HG03039 (cell line): ENCODE measurements around the gene EDEM1.
"Not testable (repeated sequence)": the region's sequence is repeated elsewhere in the genome, so short reads cannot be mapped to it uniquely, and the experiment has no call there.

Experiments
- ATAC-seq: cut with Tn5 transposase; IDR thresholded peaks from one replicate; pipeline ENCODE4 v1.9.1; 2021; ENCODE audit warnings: mild to moderate bottlenecking, moderate library complexity; ENCODE audit not compliant: unreplicated experiment

The EDEM1 gene

GRCh38 chr3:5170975-5171374 is 16.5 kb upstream of the EDEM1 start:
- no peak for ATAC-seq

DNA sequence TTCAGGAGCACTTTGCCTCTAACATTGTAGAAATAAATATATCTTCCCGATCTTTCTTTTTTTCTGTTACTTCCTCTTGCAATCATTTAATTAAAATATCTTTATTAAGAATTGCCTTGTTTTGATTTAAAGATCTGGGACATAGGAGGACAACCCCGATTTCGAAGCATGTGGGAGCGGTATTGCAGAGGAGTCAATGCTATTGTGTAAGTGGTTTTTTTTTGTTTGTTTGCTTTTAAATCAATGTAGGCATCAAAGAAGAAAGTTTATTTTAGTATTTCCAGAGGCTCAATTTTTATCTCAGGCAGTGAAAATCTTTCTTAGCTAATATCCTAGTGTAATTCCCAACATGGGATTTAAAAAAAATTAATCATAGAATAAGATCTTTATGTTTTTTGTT is 15.5 kb upstream of the EDEM1 start:
- ATAC-seq = no peak

DNA sequence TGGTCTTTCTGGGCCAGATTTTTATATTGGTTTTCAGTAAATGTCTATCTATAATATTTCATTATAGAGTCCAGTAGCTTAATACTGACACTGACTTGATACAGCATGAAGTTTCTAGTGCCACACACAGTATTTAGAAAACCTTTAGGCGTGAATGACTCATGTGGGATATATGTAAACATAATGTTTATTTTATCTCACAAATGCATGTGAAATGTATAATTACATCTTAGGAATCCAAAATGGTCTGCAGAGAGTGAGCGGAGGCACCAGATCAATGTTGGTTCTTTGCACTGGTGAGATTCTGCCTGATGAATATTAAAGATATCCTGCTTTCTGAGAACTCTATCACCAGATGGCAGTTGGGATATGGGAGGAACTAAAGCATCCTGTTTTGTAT is 8.5 kb upstream of the EDEM1 start:
- ATAC-seq = not testable (repeated sequence)

GRCh38 chr3:5181469-5182141 is 5.9 kb upstream of the EDEM1 start:
- ATAC-seq = peak; percentile 51

- ATAC-seq = not testable (repeated sequence)
Measured at GRCh38 chr3:5183714-5184113, 3.8 kb upstream of the EDEM1 start.

DNA sequence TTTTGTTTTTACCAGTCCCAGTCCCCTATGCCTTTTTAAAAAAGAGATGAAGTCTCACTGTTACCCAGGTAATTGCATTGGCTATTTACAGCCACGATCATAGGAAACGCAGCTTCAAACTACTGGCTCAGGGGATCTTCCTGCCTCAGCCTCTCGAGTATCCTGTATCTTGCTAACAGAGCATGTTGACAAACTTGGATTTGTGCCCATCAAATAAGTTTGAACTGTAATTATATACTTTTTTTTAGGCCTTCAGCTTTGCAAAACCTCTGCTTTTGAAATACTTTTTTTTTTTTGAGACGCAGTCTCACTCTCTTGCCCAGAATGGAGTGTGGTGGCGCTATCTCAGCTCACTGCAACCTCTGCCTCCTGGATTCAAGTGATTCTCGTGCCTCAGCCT is 3.0 kb upstream of the EDEM1 start:
- no peak for ATAC-seq

DNA sequence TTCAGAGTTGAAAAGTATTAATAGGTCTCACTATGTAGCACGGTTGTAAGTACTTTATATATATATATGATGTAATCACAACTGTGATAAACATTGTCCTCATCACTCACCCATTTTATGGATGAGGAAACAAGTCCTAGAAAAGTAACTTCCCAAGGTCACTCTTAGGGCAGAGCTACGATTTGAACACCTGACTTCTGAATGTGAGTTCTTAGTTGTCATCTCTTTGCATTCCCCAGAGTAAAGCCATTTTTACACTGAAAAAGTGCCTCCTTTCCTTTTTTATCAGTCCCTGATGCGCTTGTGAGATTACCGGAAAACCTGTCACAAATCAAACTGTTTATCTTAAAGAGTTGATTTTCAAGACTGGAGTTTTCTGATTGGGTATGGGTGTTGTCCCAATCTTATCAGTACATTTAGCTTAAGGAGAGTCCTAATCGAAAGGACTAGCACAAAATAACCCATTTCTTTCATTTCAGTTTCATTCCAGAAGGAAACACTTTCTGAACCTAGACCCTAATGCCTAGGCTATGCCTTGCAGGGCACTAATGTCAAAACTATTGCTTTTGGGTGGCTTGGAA is 2.3 kb upstream of the EDEM1 start:
- no peak for ATAC-seq

DNA sequence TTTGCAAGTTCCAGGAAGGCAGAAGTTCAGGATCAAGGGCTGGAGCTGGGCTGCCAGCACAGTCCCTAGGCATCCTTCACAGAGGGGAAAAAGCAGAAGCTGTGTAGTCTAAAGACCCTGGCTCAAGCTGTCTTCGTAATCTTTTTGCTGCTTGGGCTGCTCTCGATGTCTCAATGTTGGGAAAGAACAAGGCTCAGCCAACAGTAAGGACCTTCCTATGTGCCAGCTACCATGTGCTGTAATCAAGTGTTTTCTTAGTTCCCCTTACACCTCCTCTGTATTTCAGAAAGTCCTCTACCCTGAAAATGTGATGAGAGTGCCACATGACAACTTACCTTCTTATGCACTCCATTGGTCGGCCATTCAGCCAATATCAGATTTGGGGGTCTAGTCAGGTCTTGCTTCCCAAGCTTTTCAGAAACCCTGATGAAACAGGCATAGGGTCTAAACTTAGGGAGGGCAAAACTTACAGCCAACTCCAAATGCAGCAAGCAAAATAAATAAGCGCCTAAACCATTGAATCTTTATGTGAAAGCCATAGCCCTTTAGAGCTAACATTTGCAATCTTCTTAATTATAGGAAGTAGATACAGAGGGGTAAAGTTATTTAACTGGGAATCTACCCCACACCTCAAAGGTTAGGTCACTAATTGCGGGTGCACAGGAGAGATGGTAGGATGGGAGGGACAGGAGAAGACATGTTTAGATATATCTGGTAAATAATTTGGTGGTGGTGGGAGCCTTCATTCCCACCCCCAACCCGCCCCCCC is 1.2 kb upstream of the EDEM1 start:
- ATAC-seq = no peak

GRCh38 chr3:5186858-5187155 is 700 bp upstream of the EDEM1 start:
- ATAC-seq = no peak

GRCh38 chr3:5187920-5188418 is 462 bp downstream of the EDEM1 start:
- peak; percentile 12 for ATAC-seq

- ATAC-seq = no peak
Measured at GRCh38 chr3:5188419-5189221, 1.1 kb downstream of the EDEM1 start.

DNA sequence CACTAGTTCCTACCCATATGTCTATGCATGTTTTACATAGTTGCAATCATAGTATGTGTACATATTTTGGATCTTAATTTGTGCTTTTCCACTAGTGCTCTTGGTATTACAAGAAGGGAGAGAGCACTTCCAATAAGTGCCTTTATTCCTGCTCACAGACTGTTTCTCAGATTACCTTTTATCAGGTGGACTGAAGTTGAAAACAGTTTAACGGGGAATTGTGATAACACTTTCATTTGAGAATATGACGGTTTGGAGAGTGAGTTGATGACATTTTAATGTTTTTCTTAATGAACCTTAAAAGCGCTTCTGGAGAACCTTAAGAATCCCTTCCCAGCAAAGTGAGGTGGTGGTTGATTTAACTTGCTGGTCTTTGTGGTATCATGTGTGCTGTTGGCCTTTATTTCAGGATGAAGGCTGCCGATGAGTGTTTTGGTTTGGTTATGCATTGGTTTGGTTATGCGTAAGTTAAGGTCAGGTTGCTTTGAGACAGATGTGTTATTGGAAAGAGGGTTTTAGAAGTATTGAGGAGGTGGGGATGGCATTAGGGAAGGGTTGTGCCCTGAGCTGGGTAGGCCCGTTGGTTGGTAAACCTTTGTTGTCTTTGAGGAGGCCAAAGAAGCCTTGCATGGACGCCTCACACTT is 2.8 kb downstream of the EDEM1 start:
- ATAC-seq = no peak

DNA sequence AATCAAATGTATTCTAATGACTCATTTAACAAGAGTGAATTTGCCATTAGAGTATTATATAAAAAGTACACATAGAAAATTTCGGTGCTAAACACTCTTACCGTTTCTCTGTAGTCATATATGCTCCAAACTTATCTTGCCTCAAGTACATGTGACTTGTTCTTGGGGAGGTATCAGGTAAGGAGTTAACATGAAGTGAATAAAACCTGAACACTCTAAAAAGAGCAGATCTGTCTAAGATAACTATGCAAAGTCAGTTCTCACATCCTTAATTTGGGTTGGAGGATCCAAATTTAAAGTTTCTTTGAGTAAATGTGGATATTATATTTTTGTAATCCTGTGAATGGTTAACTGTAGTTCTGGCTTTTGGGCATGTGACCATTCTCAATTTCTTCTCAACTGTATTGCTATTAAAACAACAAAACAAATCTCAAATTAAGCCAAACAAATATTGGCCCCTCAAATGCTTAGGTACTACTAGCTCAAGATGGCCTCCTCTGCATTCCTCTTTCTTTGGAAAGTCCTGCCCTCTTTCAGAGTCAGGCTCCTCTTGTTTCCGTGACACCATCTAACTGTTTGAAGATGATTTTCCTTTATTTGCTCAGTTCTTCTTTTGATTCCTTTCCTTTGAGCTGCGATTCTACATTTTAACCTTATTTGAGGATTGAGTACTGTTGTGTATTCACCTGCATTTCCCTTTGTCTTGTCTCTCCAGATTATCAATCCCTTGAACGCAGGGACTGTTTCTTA is 4.2 kb downstream of the EDEM1 start:
- no peak for ATAC-seq

GRCh38 chr3:5192571-5193365 is 5.3 kb downstream of the EDEM1 start:
- ATAC-seq = no peak

DNA sequence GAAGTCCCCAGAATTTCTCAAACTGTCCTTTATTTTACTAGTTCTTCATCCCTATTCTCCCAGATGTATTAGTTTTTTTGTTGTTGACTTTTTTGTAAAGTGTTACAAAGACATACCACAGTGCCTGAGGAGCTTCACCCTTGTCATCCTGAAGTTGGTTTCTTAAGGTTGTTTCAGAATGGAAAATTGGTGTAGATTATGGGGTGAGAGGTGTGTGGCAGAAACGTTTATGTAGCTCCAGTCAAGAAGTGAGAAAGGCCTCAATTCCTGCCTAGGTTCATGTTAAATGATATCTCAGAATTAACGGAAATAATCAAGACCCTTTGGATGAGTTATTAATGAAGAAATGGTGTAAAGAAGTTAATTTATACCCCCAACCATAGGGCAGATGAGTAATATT is 6.8 kb downstream of the EDEM1 start:
- ATAC-seq = no peak

DNA sequence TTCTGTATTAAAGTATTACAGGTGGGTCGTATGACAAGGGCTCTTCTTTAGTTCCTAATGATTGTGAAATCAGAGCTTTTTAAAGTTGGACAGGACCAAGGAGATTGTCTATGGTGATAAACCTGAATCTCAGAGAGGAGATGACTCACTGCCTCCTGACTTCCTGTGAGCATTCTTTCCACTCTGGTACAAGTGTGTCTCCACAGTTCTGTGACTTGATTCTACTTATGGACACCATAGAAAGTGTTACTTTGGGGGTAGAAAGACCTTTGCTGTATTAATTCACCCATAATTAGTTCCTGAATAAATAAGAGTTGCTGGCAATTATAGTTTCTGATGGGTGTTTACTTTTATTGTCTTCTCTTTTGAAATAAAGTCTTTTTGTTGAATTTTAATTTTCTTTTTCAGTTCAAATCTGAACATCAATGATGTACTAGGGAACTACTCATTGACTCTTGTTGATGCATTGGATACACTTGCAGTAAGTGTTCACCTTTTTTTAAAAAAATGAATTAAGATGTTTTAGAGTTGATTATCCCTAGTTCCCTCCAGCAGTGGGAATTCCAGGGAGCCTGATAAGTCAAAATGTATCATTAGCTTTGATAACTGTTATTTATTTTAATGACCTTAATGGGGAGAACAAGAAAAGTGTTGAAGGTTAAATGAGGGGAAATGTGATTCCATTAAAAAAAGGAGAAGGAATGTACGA is 7.4 kb downstream of the EDEM1 start:
- ATAC-seq = peak; percentile 34

- ATAC-seq = no peak
Measured at GRCh38 chr3:5195605-5196004, 8.1 kb downstream of the EDEM1 start.

DNA sequence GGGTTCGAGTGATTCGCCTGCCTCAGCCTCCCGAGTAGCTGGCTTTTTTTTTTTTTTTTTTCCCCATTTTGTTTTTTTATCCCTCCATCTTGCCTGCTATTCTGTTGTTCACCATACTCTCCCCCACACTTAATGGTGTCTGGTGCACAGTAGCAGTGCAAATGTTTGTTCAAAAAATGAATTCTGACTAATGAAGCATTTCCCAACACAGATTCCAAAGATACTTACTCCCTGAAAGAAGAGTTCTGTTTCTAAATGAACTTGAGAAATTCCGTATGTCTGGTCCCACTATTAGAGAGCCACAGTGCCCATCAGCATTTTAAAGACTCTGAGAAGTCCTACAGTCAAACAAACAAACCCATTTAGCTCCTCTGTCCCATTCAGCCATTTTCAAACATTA is 9.5 kb downstream of the EDEM1 start:
- ATAC-seq = no peak
